Brain microvascular endothelial cell (primary cell): Measurements from ENCODE around the gene NTM.

Experiments used
- DNase-seq: peaks from one replicate; pipeline ENCODE4 v3.0.0-alpha.2; 2020
- H3K27ac ChIP-seq: fragments of 250-450 bp; sonication (Bioruptor Pico); 2 replicates; pipeline ENCODE4 v1.5.1; 2020; ENCODE audit warnings: mild to moderate bottlenecking, moderate library complexity
- H3K27me3 ChIP-seq: fragments of 250-450 bp; sonication (Bioruptor Pico); replicated peaks from 2 replicates; pipeline ENCODE4 v1.5.1; 2020; ENCODE audit warnings: mild to moderate bottlenecking
- H3K36me3 ChIP-seq: fragments of 250-450 bp; sonication (Bioruptor Pico); replicated peaks from 2 replicates; pipeline ENCODE4 v1.5.1; 2020; ENCODE audit warnings: mild to moderate bottlenecking
- H3K4me3 ChIP-seq: 2 replicates; pipeline ENCODE4 v1.5.1; 2011; ENCODE audit warnings: low read depth, mild to moderate bottlenecking, control low read depth, low read length, moderate library complexity
- in situ Hi-C: cut with HindIII; loops from 2 replicates; pipeline ENCODE4 v1.10.0; 2017; ENCODE audit warnings: low sequenced_read_pairs, low pct_ligation_motif_present
- TF ChIP-seq, protein P1 (sequence below): IDR thresholded peaks from 2 replicates; pipeline ENCODE4 v1.5.1; 2011; ENCODE audit warnings: low read depth, mild to moderate bottlenecking, moderate library complexity, low read length, control low read depth, inconsistent platforms; ENCODE audit errors: missing control alignments

The NTM gene

DNA sequence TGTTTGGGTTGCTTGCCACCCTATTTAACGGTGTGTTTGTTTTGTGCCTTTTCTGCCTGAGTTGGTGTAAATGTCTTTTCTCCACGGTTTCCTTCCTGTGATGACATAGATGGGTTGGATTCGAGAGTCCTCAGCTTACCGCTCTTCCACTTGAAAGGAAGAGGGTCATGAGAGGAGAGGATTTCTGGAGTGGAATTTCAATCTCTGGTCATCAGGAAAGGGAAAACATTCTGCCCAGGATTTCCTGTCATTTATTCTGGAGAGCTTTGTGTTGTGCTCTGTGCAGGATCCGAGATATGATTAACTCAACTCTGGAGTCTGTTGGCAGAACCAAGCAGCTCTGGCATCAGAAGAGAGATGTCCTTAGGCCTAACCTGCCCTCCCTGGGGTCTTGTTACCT lies 605.2 kb downstream of the NTM start:
- Histone ChIP-seq H3K27ac (no peak overlapping the region), H3K27me3 (no peaks in the 10 kb centered on the region), H3K36me3 (no peaks in the 10 kb centered on the region), H3K4me3 (no peak overlapping the region)
- TF ChIP-seq, protein P1, sequence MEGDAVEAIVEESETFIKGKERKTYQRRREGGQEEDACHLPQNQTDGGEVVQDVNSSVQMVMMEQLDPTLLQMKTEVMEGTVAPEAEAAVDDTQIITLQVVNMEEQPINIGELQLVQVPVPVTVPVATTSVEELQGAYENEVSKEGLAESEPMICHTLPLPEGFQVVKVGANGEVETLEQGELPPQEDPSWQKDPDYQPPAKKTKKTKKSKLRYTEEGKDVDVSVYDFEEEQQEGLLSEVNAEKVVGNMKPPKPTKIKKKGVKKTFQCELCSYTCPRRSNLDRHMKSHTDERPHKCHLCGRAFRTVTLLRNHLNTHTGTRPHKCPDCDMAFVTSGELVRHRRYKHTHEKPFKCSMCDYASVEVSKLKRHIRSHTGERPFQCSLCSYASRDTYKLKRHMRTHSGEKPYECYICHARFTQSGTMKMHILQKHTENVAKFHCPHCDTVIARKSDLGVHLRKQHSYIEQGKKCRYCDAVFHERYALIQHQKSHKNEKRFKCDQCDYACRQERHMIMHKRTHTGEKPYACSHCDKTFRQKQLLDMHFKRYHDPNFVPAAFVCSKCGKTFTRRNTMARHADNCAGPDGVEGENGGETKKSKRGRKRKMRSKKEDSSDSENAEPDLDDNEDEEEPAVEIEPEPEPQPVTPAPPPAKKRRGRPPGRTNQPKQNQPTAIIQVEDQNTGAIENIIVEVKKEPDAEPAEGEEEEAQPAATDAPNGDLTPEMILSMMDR, result no peak
- in situ Hi-C loops, result no loop called here
- no peak for DNase-seq

DNA sequence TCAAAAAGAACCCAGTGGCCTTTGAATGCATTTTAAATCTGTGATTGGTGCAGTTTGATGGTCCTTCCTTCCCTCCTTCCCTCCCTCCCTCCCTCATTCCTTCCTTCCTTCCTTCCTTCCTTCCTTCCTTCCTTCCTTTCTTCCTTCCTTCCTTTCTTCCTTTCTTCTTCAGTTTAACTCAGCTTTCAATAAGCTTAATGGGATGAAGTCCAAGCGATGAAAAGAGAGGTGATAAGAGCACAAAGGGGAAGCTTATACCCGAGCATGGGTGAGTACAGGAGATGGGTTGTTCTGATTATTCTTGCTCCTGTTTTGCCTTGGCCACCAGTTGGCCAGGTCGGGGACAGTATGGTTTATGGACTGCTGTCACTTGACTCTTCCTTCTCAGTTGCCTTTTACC lies 605.6 kb downstream of the NTM start:
- DNase-seq, result no peak
- Histone ChIP-seq H3K27me3 (no peaks in the 10 kb centered on the region), H3K27ac (no peak overlapping the region), H3K4me3 (no peak overlapping the region), H3K36me3 (no peaks in the 10 kb centered on the region)
- TF ChIP-seq, protein P1, result no peak
- in situ Hi-C loops, result no loop called here

- peak overlapping the region; percentile 24 for H3K27ac ChIP-seq
- in situ Hi-C loops, result no loop called here
- TF ChIP-seq, protein P1, result no peak
These were observed 606.8 kb downstream of the NTM start for GRCh38 chr11:131977231-131977630.

GRCh38 chr11:131977854-131978253 lies 607.4 kb downstream of the NTM start:
- Histone ChIP-seq H3K27ac (no peak overlapping the region), H3K27me3 (no peaks in the 10 kb centered on the region), H3K4me3 (no peak overlapping the region), H3K36me3 (no peaks in the 10 kb centered on the region)
- peak; percentile 73 for DNase-seq
- TF ChIP-seq, protein P1, result no peak
- in situ Hi-C loops, result no loop called here

More at GRCh38 chr11:131977231-131977630, 606.8 kb downstream of the NTM start:
- Histone ChIP-seq H3K36me3 (no peaks in the 10 kb centered on the region), H3K4me3 (no peak overlapping the region), H3K27me3 (no peaks in the 10 kb centered on the region)
- no peak for DNase-seq

DNA sequence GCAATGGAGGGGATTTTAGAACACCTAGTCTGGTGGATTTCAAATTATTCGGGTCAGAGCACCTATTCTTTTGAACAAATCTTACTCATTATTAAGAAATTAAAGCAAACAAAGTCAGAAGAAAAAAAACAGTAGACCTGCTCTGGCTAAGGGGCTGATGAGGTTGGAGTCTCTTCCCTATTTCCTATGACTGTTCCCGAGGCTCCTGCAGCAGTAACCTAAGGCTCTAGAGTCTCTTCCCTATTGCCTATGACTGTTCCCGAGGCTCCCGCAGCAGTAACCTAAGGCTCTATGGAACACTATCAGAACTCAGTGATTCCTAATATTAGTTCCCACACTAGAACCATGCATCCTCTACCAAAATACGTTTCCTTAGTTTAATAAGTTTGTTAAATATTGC lies 607.9 kb downstream of the NTM start:
- TF ChIP-seq, protein P1, result no peak
- no peaks in the 10 kb centered on the region for H3K36me3 ChIP-seq
- H3K27ac ChIP-seq, result no peak overlapping the region
- H3K4me3 ChIP-seq, result no peak overlapping the region
- in situ Hi-C loops, result no loop called here
- no peak for DNase-seq
- H3K27me3 ChIP-seq, result no peaks in the 10 kb centered on the region

DNA sequence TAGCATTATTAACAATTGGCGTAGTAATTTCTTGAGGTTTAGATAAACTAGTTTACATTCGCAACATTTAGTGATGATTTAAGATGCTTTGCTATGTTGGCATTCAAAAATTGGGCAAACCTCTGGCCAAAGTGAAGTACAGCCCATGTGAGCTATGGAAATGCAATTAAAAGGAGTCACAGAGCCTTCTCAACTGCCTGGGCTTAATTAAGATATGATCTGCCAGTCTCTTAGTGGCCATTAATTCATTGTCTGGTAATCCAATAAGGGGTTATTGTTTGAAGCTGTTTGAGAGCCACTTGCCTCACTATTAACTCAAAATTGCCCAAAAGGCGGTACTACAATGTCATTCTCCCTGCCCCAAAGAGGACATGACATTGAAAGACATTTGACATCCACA lies 608.9 kb downstream of the NTM start:
- in situ Hi-C loops, result no loop called here
- Histone ChIP-seq H3K36me3 (no peaks in the 10 kb centered on the region), H3K4me3 (no peak overlapping the region), H3K27me3 (no peaks in the 10 kb centered on the region), H3K27ac (no peak overlapping the region)
- no peak for DNase-seq
- TF ChIP-seq, protein P1, result no peak
